ENCODE data around the gene SENP7.
"Not testable (repeated sequence)": the region's sequence is repeated elsewhere in the genome, so short reads cannot be mapped to it uniquely, and the experiment has no call there.

Gene SENP7

GRCh38 chr3:101527441-101527840 lies 14.4 kb upstream of the SENP7 start:
- DNase-seq, result no peak

DNA sequence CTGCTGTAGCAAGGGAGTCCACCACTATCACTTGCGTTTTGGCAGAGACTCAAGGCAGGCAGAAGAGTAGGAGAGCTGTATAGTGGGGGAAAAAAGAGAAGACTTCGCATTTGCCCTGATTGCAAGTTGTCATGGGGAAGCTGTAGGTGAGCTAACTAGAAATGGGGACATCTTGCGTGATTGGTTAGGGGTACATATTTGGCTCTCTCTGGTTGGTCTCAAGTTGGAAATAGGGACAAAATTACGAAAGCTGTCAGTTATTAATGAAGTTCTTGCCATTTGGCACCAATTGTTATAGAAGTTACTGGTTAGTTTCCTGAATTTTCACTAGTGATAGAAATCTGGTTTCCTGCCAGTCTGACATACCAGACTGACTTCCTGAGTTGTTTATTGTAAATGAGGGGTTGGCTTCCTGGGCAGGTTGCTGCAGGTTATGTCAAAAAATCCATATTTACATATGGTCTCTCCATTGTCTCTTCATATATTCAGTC lies 8.2 kb upstream of the SENP7 start:
- peak in 4 of 6 experiments; percentile 30 to 72 (median 63) for DNase-seq

DNA sequence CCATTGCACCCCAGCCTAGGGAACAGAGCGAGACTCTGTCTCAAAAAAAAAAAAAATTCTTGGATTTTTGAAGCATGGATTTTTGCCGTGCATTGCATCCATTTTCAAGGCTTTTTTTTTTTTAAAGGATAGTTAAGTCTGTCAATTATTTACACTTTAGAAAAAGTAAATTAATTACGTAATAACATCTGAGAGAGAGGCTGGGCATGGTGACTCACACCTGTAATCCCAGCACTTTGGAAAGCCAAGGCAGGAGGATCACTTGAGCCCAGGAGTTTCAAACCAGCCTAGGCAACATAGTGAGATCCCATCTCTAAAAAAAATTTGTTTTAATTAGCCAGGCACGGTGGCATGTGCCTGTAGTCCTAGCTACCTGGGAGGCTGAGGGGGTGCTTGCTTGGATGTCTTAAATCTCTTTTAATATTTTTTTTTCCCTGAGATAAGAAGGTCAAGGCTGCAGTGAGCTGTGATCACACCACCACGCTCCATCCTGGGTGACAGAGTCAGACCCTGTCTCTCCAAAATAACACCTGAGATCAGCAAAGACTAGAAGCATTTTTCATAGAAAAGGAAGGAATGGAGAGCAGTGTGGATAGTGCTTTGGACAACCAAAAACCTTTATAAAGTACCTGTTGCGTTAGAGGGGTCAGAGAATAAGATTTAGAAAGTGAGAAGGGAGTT lies 6.8 kb upstream of the SENP7 start:
- no peak for DNase-seq

GRCh38 chr3:101518421-101518871 lies 5.4 kb upstream of the SENP7 start:
- peak in 5 of 6 experiments; percentile 26 to 78 (median 74) for DNase-seq

- no peak for DNase-seq
Measured at GRCh38 chr3:101513419-101513986, 491 bp upstream of the SENP7 start.

DNA sequence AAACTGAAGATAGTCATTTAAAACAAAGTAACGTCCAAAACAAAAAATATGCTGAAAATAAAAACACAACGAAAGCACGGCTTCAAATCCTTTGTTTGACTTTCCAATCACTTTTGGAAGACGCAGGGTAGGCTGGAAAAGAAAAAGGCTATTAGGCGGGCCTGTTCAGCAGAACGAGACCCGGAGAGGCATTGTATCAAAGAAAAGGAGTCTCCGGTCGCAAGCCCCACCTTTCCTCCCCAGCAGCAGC lies 691 bp downstream of the SENP7 start:
- DNase-seq, result peak in 1 of 6 experiments; percentile 52

DNA sequence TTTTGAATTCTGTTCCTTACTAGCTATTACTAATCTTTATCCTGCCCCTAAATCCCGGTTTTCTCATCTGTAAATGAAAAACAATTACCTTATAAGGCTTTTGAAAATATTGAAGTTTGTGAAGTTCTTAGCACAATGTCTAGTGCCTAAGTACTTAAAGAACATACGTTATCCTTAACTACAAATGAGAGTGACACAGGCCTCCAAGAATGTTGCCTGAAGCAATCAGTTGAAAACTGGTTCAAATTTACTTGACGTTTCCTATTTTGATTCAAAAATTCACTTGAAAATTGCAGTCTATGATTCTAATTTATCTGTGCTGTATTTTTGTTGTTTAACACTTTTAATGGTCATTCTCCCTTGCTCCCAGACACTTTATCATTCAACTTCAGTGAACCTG lies 3.2 kb downstream of the SENP7 start:
- DNase-seq, result no peak

DNA sequence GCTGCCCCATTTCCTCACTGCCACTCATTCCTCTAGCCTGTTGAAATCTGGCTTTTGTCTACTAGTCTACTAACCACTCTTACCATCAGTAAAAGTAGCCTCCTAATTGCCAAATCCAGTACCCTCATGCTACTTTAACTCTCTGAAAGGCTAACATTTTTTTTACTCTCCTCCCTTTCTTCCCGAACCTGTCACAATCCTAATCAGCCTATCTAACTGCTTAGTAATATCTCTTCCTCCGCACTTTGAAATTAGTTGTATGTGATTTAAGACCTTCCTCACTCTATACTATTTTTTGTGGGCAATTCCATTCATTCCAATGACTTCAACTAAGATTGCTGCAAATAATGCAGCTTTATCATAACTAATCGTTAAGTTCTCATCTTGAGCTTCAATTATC lies 3.7 kb downstream of the SENP7 start:
- DNase-seq, result no peak

DNA sequence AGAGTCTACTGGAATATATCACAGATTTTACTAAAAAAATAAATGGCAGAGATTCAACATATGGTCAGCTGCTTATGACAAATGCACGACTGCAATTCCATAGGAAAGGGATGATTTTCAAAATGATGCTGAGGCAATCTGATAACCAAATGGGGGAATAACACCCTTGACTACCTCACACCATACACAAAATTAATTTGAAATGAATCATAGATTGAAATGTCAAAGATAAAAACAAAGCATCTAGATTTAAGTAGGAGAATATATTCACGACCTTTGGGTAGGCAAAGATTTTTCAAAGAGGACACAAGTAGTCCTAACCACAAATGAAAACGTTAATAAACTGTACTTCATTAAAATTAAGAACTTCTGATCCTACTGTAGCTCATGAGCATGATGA lies 11.2 kb downstream of the SENP7 start:
- no peak for DNase-seq

DNA sequence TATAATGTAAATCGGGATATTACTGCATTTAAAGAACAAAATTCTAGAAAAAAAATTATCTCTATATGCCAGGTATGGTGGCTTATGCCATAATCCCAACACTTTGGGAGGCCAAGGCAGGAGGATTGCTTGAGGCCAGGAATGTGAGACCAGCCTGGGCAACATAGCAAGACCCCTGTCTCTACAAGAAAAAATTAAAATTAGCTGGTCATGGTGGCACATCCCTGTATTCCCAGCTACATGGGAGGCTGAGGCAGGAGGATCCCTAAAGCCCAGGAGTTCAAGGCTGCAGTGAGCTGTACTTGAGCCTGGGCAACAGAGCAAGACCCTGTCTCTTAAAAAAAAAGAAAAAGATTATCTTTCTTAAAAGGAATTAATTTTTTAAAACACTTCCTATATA lies 12.8 kb downstream of the SENP7 start:
- DNase-seq, result no peak

DNA sequence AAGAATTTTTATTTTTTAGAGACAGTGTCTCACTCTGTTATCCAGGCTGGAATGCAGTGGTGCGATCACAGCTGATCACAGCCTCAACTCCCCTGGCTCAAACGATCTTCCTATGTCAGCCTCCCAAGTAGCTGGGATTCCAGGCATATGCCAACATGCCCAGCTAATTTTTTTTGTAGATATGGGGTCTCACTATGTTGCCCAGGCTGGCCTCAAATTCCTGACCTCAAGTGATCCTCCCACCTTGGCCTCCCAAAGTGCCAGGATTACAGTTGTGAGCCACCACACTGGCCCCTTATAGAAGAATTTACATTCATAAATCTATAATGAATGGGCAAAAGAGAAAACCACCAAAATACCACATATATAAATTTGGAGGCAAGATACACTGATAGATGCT lies 15.2 kb downstream of the SENP7 start:
- DNase-seq, result no peak

GRCh38 chr3:101495552-101495951 lies 17.5 kb downstream of the SENP7 start:
- DNase-seq, result no peak

DNA sequence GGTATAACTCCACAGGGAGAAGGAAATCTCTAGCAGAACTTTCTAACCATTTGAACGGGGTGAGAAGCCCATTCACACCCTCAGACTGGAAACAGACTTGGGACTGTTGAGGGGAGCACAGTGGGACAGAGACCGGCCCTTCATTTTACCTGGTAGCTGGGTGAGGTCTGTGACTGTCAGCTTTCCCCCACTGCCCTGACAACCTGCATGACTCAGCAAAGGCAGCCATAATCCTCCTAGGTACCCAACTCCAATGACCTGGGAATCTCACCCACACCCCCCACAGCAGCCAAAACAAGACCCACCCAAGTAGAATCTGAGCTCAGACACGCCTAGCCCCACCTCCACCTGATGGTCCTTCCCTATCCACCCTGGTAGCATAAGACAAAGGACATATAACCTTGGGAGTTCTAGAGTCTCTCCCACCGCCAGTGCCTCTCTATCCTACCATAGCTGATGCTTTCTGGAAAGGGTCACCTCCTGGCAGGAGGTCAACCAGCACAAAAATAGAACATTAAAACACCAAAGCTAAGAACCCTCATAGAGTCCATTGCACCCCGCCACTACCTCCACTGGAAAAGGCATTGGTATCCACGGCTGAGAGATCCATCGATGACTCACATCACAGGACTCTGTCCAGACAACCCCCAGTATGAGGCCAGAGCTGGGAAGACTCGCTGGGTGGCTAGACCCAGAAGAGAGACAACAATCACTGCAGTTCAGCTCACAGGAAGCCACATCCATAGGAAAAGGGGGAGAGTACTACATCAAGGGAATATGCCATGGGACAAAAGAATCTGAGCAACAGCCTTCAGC lies 28.0 kb downstream of the SENP7 start:
- DNase-seq, result no peak

- no peak for DNase-seq
Measured at GRCh38 chr3:101478980-101479379, 34.0 kb downstream of the SENP7 start.

DNA sequence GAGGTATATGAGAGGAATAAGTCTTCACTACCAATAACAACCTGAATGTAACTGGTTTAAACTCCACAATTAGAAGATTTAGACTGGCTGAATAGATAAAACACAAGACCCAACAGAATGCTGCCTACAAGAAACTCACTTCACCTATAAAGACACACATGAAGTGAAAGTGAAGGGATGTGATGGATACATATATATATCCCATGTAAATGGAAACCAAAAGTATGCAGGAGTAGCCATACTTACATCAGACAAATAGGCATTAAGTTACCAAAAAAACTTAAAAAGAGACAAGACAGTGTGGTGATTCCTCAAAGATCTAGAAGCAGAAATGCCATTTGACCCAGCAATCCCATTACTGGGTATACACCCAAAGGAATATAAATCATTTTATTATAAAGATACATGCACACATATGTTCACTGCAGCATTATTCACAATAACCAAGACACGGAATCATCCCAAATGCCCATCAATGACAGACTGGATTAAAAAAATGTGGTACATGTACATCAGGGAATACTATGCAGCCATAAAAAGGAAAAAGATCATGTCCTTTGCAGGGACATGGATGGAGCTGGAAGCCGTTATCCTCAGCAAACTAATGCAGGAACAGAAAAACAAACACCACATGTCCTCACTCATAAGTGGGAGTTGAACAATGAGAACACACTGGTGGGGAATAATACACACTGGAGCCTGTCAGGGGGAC lies 38.0 kb downstream of the SENP7 start:
- DNase-seq, result not testable (repeated sequence)

DNA sequence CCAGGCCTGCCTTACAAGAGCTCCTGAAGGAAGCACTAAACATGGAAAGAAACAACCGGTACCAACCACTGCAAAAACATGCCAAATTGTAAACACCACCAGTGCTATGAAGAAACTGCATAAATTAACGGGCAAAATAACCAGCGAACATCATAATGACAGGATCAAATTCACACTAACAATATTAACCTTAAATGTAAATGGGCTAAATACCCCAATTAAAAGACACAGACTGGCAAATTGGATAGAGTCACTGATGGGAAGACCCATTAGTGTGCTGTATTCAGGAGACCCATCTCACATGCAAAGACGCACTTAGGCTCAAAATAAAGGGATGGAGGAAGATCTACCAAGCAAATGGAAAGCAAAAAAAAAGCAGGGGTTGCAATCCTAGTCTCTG lies 44.3 kb downstream of the SENP7 start:
- DNase-seq, result not testable (repeated sequence)

DNA sequence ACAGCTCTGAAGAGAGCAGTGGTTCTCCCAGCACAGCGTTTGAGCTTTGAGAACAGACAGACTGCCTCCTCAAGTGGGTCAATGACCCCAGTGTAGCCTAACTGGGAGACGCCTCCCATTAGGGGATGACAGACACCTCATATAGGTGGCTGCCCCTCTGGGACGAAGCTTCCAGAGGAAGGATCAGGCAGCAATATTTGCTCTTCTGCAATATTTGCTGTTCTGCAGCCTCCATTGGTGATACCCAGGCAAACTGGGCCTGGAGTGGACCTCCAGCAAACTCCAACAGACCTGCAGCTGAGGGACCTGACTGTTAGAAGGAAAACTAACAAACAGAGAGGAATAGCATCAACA lies 45.7 kb downstream of the SENP7 start:
- not testable (repeated sequence) for DNase-seq

GRCh38 chr3:101466465-101467309 lies 46.3 kb downstream of the SENP7 start:
- DNase-seq, result peak in 4 of 6 experiments; percentile 30 to 74 (median 61)

DNA sequence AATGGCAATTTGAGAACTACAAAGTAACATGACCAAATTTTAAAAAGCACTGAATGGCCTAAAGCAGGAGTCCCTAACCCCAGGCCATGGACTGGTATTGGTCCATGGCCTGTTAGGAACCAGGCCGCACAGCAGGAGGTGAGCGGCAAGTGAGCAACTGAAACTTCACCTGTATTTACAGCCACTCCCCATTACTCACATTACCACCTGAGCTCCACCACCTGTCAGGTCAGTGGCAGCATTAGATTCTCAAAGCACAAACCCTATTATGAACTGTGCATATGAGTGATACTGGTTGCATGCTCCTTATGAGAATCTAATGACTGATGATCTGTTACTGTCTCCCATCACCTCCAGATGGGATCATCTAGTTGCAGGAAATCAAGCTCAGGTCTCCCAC lies 48.8 kb downstream of the SENP7 start:
- no peak for DNase-seq

- no peak for DNase-seq
Measured at GRCh38 chr3:101461451-101461850, 51.6 kb downstream of the SENP7 start.

DNA sequence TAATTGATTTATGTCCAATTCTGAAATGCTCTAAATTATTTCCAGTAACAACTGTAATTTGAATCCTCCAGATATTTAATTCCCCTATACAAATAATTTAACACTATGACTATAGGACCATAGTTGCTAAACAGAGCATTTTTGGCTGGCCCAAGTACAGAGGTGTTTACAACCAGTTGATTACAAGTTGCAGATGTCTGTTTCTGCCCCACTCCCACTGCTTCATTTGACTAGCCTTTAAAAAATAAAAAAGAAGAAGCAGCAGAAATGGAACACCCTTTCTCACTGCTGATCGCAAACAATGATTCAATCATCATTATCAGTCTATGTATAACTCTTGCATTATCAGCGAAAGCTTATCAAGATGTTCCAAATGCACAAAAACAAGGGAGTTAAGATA lies 54.6 kb downstream of the SENP7 start:
- DNase-seq, result no peak

GRCh38 chr3:101454629-101455028 lies 58.4 kb downstream of the SENP7 start:
- DNase-seq, result no peak

DNA sequence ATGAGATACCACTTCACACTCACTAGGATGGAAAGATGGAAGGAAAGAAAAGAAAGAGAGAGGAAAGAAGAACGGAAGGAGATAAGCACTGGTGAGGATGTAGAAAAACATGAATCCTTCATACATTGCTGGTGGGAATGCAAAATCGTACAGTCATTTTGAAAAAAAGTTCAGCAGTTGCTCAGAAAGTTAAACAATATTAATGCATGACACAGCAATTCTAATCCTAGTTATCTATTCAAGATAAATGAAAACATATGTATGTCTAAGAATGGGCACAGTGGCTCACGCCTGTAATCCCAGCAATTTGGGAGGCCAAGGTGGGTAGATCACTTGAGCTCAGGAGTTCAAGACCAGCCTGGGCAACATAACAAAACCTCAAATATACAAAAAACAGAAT lies 59.1 kb downstream of the SENP7 start:
- no peak for DNase-seq

Measured in stimulated activated naive CD4-positive, alpha-beta T cell (primary cell).